Smooth muscle cell of the brain vasculature (primary cell): ENCODE measurements around the gene RASA1.

Experiments
- DNase-seq: peaks from one replicate; pipeline ENCODE4 v3.0.0-alpha.2; 2012; ENCODE audit warnings: low read depth, low spot score

Gene RASA1

GRCh38 chr5:87403899-87404298 is 136.2 kb downstream of the RASA1 start:
- DNase-seq: no peak

GRCh38 chr5:87404359-87404758 is 136.7 kb downstream of the RASA1 start:
- DNase-seq: no peak

DNA sequence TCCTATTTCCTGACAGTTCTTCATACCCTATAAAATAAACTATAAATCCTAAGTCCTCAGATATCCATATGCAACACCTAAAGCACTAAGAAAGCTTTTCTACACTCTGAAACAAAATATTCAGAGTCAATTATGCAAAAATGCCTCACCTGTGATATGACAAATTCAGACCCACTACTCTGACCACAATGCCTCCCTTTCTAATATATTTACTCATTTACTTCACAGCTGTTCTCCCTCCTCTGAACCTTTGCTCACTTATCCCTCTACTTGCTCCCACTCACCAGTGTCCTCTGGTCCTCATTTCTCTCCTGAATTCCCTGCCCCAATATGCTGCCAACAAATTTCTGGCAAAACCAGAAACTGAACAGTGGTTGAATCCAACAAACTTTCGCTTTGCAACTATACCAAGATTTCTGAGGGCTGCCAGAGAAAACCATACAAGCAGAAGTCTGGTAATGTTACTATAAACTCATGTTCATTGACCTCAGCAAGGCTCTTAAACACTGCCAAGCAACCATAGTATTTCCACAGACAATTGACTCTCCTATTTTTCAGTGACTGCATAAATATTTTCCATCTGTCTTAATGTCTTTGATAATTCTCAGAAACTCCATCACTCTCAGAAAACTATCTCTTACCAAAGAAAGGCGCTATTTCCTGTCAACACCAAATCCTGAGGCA is 137.9 kb downstream of the RASA1 start:
- no peak for DNase-seq

DNA sequence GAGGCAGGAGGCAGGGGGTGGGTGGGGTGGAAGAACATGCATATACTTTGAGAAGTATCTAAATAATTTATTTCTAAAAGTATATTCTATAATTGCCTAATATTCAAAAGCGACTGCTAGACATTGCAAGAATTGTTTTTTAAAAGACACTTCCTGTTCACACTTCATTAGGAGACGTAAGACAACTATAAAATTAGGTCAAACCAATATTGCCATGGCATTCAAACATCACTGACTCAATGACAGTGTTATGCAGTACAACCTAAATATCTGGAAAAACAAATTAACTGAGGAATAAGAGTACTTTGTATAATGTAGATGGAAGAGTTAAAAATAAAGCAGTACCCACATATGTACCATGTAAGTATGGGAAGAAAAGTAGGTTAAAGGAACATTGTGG is 140.5 kb downstream of the RASA1 start:
- no peak for DNase-seq

DNA sequence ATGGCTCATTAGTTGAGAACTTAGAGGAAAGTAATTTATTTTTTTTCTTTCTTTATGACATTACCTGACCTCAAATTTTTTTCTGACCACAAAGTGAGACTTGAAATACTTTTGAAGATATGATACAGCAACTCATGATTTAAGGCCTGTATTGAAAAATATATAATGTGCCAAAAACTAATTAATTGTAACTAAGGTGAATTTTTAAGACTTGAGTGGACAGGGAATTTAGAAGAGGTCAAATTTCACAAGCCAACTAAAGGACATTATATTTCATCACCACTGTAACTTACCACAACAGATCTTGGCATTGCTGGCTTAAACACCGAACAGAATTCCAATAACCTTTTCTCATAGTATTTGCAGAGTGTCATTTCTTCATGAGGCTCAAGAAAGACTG is 143.2 kb downstream of the RASA1 start:
- no peak for DNase-seq

DNA sequence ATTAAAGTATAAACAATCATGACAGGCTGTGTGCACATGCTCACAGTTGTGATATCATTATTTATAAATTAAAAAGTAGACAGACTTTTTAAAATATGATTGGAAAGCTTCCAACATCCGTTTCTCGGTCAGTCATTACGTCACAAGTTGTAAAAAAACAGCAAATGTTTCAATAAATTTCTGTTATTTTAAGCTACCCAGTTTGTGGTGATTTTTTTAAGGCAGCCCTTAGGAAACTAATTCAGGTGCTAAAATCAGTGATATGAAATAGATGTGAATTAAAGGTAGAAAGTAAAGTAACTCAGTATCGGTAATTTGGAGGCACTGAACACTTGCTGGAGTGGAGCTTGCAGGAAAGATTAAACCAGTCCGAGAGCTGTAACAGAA is 143.9 kb downstream of the RASA1 start:
- DNase-seq: no peak

DNA sequence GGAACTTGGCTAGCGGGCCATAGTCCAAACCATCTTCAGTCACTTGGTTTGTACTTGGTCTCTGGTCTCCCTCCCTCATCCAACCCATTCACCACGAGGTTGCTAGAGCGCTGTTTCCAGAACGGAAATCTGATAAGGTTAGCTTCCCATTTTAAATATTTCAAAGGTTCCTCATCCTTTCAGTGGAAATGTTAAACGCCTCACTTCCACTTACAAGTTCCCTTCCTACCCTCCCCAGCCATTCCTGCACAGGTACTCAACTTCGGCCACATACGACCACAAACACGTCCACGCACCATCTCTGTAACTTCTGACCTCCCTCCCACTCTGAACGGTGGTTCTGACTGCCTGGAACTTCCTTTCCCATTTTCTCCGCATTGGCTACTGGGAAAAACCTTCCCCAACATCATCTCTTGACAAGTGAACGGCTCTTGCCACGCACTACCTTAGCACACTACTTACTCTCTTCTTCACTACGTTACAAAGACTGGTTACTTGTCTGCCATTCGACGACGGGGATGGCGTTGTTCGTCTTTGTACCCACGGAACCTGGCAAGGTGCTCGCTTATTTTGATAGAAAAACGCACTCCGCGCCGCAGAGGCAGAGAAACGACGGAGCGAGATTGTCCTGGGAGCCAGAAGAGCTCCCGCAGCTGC is 144.4 kb downstream of the RASA1 start:
- DNase-seq: no peak

DNA sequence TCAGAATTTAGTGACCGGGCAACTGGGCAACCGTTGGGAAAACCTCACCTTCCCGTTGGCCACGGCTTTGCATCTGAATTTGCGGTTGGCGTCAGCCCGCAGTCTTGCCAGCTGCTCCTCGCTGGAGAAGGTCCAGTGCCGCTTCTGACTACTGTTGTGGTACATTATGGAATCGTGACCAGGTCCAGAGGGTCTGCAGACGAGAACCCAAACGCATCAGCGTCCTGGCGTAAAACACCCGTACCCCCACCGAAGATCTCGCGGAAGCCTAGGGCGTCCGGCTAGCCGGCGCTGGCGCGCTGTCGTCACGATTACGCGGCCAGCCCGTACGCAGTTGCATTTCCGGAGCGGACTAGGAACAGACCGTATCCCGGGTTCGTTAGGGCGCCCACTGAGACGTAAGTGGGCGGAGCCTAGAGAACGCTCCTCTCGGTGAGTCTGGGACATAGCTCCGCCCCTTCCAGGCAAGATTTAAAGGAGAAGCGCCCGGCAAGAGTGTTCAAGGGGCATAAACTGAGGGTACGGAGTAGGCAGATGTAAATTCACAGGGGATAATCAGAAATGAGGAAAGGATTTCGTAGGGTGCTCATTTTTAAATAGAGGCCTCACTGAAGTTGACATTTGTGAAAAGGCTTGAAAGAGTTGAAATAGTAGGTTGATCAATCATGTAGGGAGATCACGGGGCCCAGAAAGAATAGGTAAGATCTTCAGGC is 145.1 kb downstream of the RASA1 start, which contains the start of gene CCNH:
Gene CCNH, minus strand, starts transcription at position 301 of the 713 bp plus-strand sequence. Its CDS starts 136 bp downstream, at position 165.
- DNase-seq: peak; percentile 98

DNA sequence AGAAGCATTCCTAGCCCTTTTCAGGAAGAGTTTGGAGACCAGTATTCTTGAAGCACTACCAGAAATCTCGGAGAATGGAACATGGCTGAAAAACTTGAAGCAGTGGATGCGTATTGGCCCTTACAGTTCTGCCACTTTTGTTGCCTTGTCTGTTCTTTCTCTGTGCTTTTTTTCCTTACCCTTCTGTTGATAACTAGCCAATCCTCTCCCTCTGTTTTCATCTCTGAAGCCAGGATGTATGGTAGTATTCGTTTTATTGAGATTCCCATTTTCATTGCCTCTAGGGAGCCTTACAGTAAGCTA is 145.6 kb downstream of the RASA1 start:
- DNase-seq: no peak

DNA sequence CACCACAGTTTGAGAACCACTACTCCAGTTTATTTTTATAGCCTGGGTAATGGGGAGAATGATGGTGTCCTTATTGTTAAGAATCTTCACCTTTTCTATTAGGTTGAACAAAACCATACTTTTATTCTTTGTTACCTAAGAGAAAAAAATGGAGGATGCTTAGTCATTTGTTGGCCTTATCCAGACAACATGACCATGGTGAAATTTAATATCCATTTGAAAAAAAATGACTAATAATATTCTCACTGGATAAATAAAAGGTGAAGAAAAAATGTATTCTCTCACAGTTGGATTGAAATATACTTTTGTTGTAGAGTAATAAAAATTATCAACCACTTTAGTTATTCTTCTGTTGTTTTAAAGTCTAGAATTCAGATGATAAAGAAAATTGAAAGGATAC is 150.8 kb downstream of the RASA1 start:
- no peak for DNase-seq

DNA sequence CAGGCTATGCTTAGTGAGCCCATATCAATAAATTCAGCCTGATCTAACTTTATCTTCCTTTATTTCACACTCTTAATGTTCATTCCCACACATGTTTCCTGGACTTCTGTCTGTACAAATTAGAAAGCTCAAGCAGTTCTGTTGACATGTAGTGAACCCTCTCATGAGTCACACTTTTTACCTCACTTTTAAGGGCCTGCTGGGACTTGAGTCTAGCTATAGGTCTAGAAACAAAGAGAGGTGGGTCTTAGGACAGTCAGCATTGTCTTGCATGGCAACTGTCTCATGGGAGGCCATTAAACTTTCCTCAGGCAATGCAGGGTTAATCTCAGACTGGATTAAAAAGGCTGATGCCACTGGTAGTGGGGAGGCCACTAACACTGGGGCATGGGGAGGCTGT is 153.6 kb downstream of the RASA1 start:
- no peak for DNase-seq

- no peak for DNase-seq
These were observed 156.1 kb downstream of the RASA1 start for GRCh38 chr5:87423755-87424154.

GRCh38 chr5:87430863-87431457 is 163.3 kb downstream of the RASA1 start:
- DNase-seq: no peak

- DNase-seq: no peak
These were observed 164.8 kb downstream of the RASA1 start for GRCh38 chr5:87432460-87432859.

GRCh38 chr5:87433945-87434344 is 166.3 kb downstream of the RASA1 start:
- DNase-seq: no peak

GRCh38 chr5:87434461-87434860 is 166.8 kb downstream of the RASA1 start:
- no peak for DNase-seq

DNA sequence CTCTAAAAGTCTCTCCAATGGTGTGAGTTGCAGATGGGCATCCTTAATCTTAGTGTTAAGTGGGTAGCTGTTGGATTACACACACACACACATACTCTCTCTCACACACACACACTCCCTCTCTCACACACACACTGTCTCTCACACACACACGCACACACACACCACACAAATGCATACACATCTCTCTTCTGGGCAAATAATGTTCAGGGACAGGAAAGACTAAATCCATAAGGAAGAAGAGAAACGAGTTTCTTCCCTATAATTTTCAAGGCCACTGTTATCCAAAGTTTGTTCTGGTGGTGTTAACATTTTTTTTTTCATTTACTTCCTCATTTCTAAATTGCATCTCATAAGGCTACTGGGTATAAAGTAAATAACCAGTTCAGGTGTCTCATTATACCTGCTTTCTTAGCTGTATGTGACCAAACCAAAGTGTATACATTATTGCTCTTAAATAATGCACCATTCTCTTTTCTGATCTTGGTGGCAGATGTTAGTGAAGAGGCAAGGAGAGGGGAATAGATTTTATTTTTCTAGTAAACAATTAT is 167.5 kb downstream of the RASA1 start:
- DNase-seq: no peak

DNA sequence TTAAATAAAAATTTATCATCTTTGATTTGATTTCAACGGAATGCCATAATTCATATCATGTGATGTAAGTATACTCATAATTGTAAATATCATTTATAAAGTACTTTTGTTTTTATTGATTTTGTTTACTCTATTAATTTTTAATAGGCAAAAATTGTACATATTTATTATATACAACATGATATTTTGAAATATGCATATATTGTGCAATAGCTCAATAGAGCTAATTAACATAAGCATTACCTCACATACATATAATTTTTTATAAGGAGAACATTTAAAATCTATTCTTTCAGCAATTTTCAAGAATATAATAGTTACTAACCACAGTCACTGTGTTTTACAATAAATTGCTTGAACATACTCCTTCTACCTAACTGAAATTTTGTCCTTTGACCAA is 170.0 kb downstream of the RASA1 start:
- DNase-seq: no peak

- DNase-seq: no peak
These were observed 170.5 kb downstream of the RASA1 start for GRCh38 chr5:87438231-87438630.
